22Rv1 (cell line): Measurements from ENCODE around the gene SFI1.

Experiments used
- CTCF ChIP-seq: fragments of 450-650 bp; IDR thresholded peaks from 2 replicates; pipeline ENCODE4 v1.5.1; 2017; ENCODE audit warnings: mild to moderate bottlenecking
- ZFX ChIP-seq: fragments of 450-650 bp; IDR thresholded peaks from 2 replicates; pipeline ENCODE4 v1.6.1; 2017; ENCODE audit warnings: antibody characterized with exemption, borderline replicate concordance

- TF ChIP-seq CTCF (no peak), ZFX (no peak)
Measured at GRCh38 chr22:31550871-31551370, 54.6 kb downstream of the SFI1 start.
